Testis (tissue), 3 donors: ENCODE results near the gene GNAT1. TPM values are rescaled to one million over a fixed set of nuclear protein-coding genes. Genes with fewer than 3 reads are reported as not detected.

ENCODE experiments used
- DNase-seq: peaks from one replicate; pipeline ENCODE4 v3.0.0-alpha.2; 2019
- H3K27ac ChIP-seq, 2 donors: fragments of 200-600 bp; sonication (generic); one replicate each; pipeline ENCODE4 v1.5.1; 2019
- H3K27me3 ChIP-seq: fragments of 200-600 bp; sonication (generic); one replicate; pipeline ENCODE4 v1.5.1; 2019
- H3K36me3 ChIP-seq: fragments of 200-600 bp; sonication (generic); one replicate; pipeline ENCODE4 v1.5.1; 2017; ENCODE audit warnings: low read depth; ENCODE audit errors: missing control alignments
- H3K4me1 ChIP-seq: fragments of 200-600 bp; sonication (generic); one replicate; pipeline ENCODE4 v1.5.1; 2019
- H3K4me3 ChIP-seq, 2 donors: fragments of 200-600 bp; sonication (generic); one replicate each; pipeline ENCODE4 v1.5.1; 2017 to 2019
- H3K9me3 ChIP-seq: fragments of 200-600 bp; sonication (generic); one replicate; pipeline ENCODE4 v1.5.1; 2017
- CTCF ChIP-seq, 3 experiments: fragments of 450-650 bp in 2 of 3; fragments of 200-600 bp in 1 of 3; sonication (generic) in 1 of 3; IDR thresholded peaks; one replicate each; pipeline ENCODE4 v1.5.1; 2016 to 2019; ENCODE audit warnings: antibody characterized with exemption in 3 of 3, mild to moderate bottlenecking in 2 of 3, moderate library complexity in 1 of 3
- POLR2A ChIP-seq: fragments of 450-650 bp; IDR thresholded peaks from one replicate; pipeline ENCODE4 v1.6.1; 2017; ENCODE audit warnings: antibody characterized with exemption, mild to moderate bottlenecking, moderate library complexity
- WGBS, 2 donors: methylation state at CpG; one replicate each; pipeline ENCODE4 v1.1.5; 2018; 5-methylcytosine and 5-hydroxymethylcytosine counted together
- intact Hi-C: fragments of 100-400 bp; cut with DNase I; formaldehyde crosslinking; loops from one replicate; pipeline ENCODE4 v1.15.1; 2023; ENCODE audit warnings: low total_unique reads
- polyA plus RNA-seq: library from polyadenylated mRNA; stranded (reverse); fragments of 350-450 nt; fragmentation: Illumina TruSeq; extraction: RNeasy Lipid Tissue Mini Kit (QIAGEN cat#74804); gene quantifications from one replicate; pipeline ENCODE4 v1.2.3, GENCODE V29; 2014; ENCODE audit warnings: low read depth, low replicate concordance; ENCODE audit not compliant: insufficient read depth
- total RNA-seq, 2 donors: library from RNA; depleted of rRNA; stranded (reverse); fragments of >200 nt; gene quantifications; one replicate each; pipeline ENCODE4 v1.2.3, GENCODE V29; 2016

GNAT1 gene
- total and polyA plus RNA-seq, 3 donors from 2014 or later = 0.93 to 2.3 (median 1.2) TPM

GRCh38 chr3:50153782-50154475 is 37.5 kb upstream of the GNAT1 start:
- peaks cover 11% of the 10 kb centered on the region for H3K4me1 ChIP-seq
- H3K27ac ChIP-seq = no peak overlapping the region
- intact Hi-C loops = no loop called here
- no peak for DNase-seq
- H3K27me3 ChIP-seq = no peaks in the 10 kb centered on the region
- no peak for TF ChIP-seq POLR2A
- TF ChIP-seq CTCF (IDR thresholded peaks at IDR 0.05) = no peak
- no peaks in the 10 kb centered on the region for H3K9me3 ChIP-seq
- no peaks in the 10 kb centered on the region for H3K36me3 ChIP-seq
- WGBS, 2 donors = 62 to 66% methylated on average over 6 to 9 of the region's 9 CpGs
- H3K4me3 ChIP-seq = peak overlapping the region; percentile 35 to 50

- Histone ChIP-seq H3K27ac (no peak overlapping the region), H3K4me3 (peak overlapping the region; percentile 35 to 50), H3K36me3 (no peaks in the 10 kb centered on the region), H3K4me1 (peaks cover 12% of the 10 kb centered on the region), H3K9me3 (no peaks in the 10 kb centered on the region), H3K27me3 (no peaks in the 10 kb centered on the region)
- WGBS, 2 donors = 8% methylated on average over 21 of the region's 34 CpGs; no CpG with 5 or more reads in 1 of the 2 donors
- TF ChIP-seq CTCF (IDR thresholded peaks at IDR 0.05) = no peak
- TF ChIP-seq POLR2A = no peak
- intact Hi-C loops = no loop called here
- DNase-seq = no peak
These were observed 37.0 kb upstream of the GNAT1 start for GRCh38 chr3:50154476-50154839.

- peak; percentile 64 for DNase-seq
- intact Hi-C loops = no loop called here
- Histone ChIP-seq H3K4me3 (peak within 1 kb of the TSS; percentile 35 to 50), H3K27me3 (no peaks in the 10 kb centered on the region), H3K9me3 (no peaks in the 10 kb centered on the region), H3K27ac (no peak within 1 kb of the TSS), H3K36me3 (no peaks in the 10 kb centered on the region), H3K4me1 (peaks cover 17% of the 10 kb centered on the region)
- TF ChIP-seq CTCF (IDR thresholded peaks at IDR 0.05) = no peak
- no peak for TF ChIP-seq POLR2A
- WGBS, 2 donors = 0 to 1% methylated on average over 16 to 56 of the region's 98 CpGs
These were observed 36.4 kb upstream of the GNAT1 start, which contains the start of gene SEMA3F for GRCh38 chr3:50154840-50155490. TSS of gene SEMA3F (plus strand) at chr3:50155324. CDS start at chr3:50159623, 4,299 bp downstream.

GRCh38 chr3:50155491-50155878 is 35.9 kb upstream of the GNAT1 start:
- no peaks in the 10 kb centered on the region for H3K36me3 ChIP-seq
- H3K27me3 ChIP-seq = no peaks in the 10 kb centered on the region
- TF ChIP-seq CTCF (IDR thresholded peaks at IDR 0.05) (no peak), POLR2A (no peak)
- peaks cover 20% of the 10 kb centered on the region for H3K4me1 ChIP-seq
- no peaks in the 10 kb centered on the region for H3K9me3 ChIP-seq
- intact Hi-C loops = no loop called here
- peak overlapping the region; percentile 34 to 50 for H3K4me3 ChIP-seq
- DNase-seq = no peak
- WGBS, 2 donors = 6 to 29% methylated on average over 1 to 37 of the region's 37 CpGs
- H3K27ac ChIP-seq = no peak overlapping the region
